Measurements from ENCODE around the gene SMAD3. TPM values are rescaled to one million over a fixed set of nuclear protein-coding genes. Genes with fewer than 3 reads are reported as not detected.

SMAD3 gene
- total RNA-seq, 2 donors from 2014 or later = 47.9 to 78.5 TPM

- Histone ChIP-seq H3K4me1 (ENCODE audit: control insufficient read depth in 1 of 2, low read depth in 2 of 2) (peaks cover 49 to 77% of the 10 kb centered on the region in 2 donors), H3K4me3 (no peak overlapping the region), H3K9me3 (no peaks in the 10 kb centered on the region), H3K27me3 (replicated peaks; ENCODE audit: insufficient read depth) (no peaks in the 10 kb centered on the region), H3K27ac (peak overlapping the region; percentile 19 to 85), H3K36me3 (no peaks in the 10 kb centered on the region)
- no peak for TF ChIP-seq CTCF (IDR thresholded peaks at IDR 0.05)
- ATAC-seq (ENCODE audit: insufficient number of reproducible peaks, low FRiP score, low read depth) (no peak), DNase-seq (ENCODE audit: low spot score) (no peak)
These were observed 82.1 kb downstream of the SMAD3 start for GRCh38 chr15:67147396-67147949.

GRCh38 chr15:67148196-67148701, 82.8 kb downstream of the SMAD3 start:
- H3K9me3 ChIP-seq = no peaks in the 10 kb centered on the region
- no peaks in the 10 kb centered on the region for H3K36me3 ChIP-seq
- no peak for TF ChIP-seq CTCF (IDR thresholded peaks at IDR 0.05)
- DNase-seq (ENCODE audit: low spot score) = no peak
- no peak for ATAC-seq (ENCODE audit: insufficient number of reproducible peaks, low FRiP score, low read depth)
- H3K4me3 ChIP-seq = no peak overlapping the region
- H3K4me1 ChIP-seq (ENCODE audit: control insufficient read depth in 1 of 2, low read depth in 2 of 2) = peaks cover 44 to 70% of the 10 kb centered on the region in 2 donors
- H3K27ac ChIP-seq = peak overlapping the region in 1 of 2 donors; percentile 85
- no peaks in the 10 kb centered on the region for H3K27me3 ChIP-seq (replicated peaks; ENCODE audit: insufficient read depth)

GRCh38 chr15:67149068-67149772, 83.8 kb downstream of the SMAD3 start:
- no peak for DNase-seq (ENCODE audit: low spot score)
- H3K27me3 ChIP-seq (replicated peaks; ENCODE audit: insufficient read depth) = no peaks in the 10 kb centered on the region
- no peak for TF ChIP-seq CTCF (IDR thresholded peaks at IDR 0.05)
- no peaks in the 10 kb centered on the region for H3K36me3 ChIP-seq
- H3K27ac ChIP-seq = peak overlapping the region; percentile 65 to 85
- no peak for ATAC-seq (ENCODE audit: insufficient number of reproducible peaks, low FRiP score, low read depth)
- H3K9me3 ChIP-seq = no peaks in the 10 kb centered on the region
- peaks cover 44 to 72% of the 10 kb centered on the region in 2 donors for H3K4me1 ChIP-seq (ENCODE audit: control insufficient read depth in 1 of 2, low read depth in 2 of 2)
- no peak overlapping the region for H3K4me3 ChIP-seq

GRCh38 chr15:67149773-67150022, 84.3 kb downstream of the SMAD3 start:
- no peak for TF ChIP-seq CTCF (IDR thresholded peaks at IDR 0.05)
- Histone ChIP-seq H3K36me3 (no peaks in the 10 kb centered on the region), H3K27me3 (replicated peaks; ENCODE audit: insufficient read depth) (no peaks in the 10 kb centered on the region), H3K4me3 (no peak overlapping the region), H3K27ac (peak overlapping the region; percentile 65 to 85), H3K4me1 (ENCODE audit: control insufficient read depth in 1 of 2, low read depth in 2 of 2) (peaks cover 44 to 72% of the 10 kb centered on the region in 2 donors), H3K9me3 (no peaks in the 10 kb centered on the region)
- ATAC-seq (ENCODE audit: insufficient number of reproducible peaks, low FRiP score, low read depth) (no peak), DNase-seq (ENCODE audit: low spot score) (no peak)

GRCh38 chr15:67150023-67150860, 84.8 kb downstream of the SMAD3 start:
- H3K4me3 ChIP-seq = peak overlapping the region; percentile 35
- peak; percentile 77 for ATAC-seq (ENCODE audit: insufficient number of reproducible peaks, low FRiP score, low read depth)
- no peaks in the 10 kb centered on the region for H3K36me3 ChIP-seq
- TF ChIP-seq CTCF (IDR thresholded peaks at IDR 0.05) = no peak
- H3K9me3 ChIP-seq = no peaks in the 10 kb centered on the region
- H3K27me3 ChIP-seq (replicated peaks; ENCODE audit: insufficient read depth) = no peaks in the 10 kb centered on the region
- H3K4me1 ChIP-seq (ENCODE audit: control insufficient read depth in 1 of 2, low read depth in 2 of 2) = peaks cover 44 to 72% of the 10 kb centered on the region in 2 donors
- DNase-seq (ENCODE audit: low spot score) = peak; percentile 63
- H3K27ac ChIP-seq = peak overlapping the region; percentile 65 to 85
